HG03457 (cell line): ENCODE data around the gene PTGR3.

Source experiments
- ATAC-seq: cut with Tn5 transposase; IDR thresholded peaks from one replicate; pipeline ENCODE4 v1.9.1; 2021; ENCODE audit warnings: moderate number of reproducible peaks; ENCODE audit not compliant: unreplicated experiment

The PTGR3 gene

GRCh38 chr18:75209129-75209950 lies at the start of gene PTGR3:
TSS of gene PTGR3 (minus strand) at chr18:75209139. CDS start at chr18:75209058, 81 bp downstream.
- peak; percentile 37 for ATAC-seq

DNA sequence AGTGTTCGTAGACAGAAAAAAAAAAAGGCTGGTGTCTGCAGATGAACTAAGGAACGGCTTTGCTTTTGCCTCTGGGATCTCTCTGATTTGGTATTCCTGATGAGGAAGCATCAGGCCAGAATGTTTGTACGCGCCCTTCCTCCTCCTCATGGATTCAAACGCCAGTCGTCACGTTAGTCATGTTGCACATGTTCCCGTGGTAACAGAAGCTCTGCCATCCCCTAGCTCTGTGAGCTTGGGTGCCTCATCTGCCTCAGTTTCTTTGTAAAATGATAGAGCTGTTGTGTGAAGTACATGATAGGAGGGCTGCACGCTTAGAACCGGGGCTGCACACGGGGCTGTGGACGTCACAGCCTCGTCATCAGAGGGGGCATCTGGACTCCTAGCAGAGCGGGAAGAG lies 48.7 kb upstream of the PTGR3 start:
- no peak for ATAC-seq

DNA sequence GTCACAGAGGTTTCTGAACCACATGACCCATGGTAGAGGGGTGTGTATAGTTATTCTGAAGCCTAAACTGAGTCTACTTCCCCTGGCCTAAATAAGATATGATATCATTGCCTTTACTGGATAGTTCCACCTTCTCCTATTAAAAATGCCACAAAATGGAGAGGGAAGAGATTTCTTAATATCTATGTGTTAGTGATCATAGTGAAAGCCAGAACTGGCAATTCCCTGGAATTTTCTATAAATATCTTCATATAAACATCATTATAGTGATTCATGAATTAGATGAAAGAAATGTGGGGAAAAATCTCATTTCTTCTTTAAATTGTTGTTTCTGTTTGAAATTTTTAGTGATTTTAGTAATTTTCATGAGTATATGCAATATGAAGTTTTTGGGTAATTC lies 47.4 kb upstream of the PTGR3 start:
- ATAC-seq = no peak

GRCh38 chr18:75255094-75255493 lies 46.2 kb upstream of the PTGR3 start:
- no peak for ATAC-seq

- ATAC-seq = no peak
Observed at GRCh38 chr18:75253784-75254183, 44.8 kb upstream of the PTGR3 start.

DNA sequence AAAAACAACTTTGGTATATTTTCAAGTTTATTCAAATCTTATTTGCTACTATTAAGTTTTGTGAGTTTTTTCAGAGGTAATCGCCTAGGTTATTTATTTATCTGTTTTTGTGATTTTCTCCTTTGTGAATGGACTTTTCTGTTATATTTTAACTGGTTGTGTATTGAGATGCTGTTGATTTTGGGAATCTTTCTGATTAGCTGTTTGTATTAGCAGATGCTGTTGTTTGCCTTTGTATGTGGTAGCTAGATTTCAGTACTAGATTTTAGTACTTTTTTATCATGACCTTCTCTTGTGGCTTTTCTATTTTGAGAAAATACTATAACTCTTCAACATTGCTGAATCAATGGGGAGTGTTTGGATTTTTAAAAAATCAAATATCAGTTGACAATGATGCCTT lies 44.1 kb upstream of the PTGR3 start:
- ATAC-seq = no peak

DNA sequence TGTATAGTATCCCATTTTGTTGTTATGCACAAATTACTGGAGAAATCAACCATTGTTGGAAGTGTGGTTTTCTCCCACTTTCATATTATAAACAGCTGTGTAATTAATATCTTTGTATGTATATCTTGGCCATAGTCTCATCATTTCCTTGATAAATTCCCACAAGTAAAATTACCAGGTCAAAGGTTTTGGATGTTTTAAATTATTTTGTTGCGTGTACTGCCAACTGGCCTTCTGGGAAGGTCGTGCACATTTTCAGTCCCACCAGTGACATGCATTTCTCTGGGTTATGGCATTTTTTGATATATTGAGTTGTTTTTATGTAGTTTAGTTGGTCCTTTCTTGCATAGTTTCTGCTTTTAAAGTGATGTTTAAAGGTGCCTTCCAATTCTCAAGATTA lies 43.2 kb upstream of the PTGR3 start:
- ATAC-seq = no peak

- no peak for ATAC-seq
Observed at GRCh38 chr18:75251466-75251865, 42.5 kb upstream of the PTGR3 start.

- no peak for ATAC-seq
Observed at GRCh38 chr18:75250471-75250821, 41.5 kb upstream of the PTGR3 start.

DNA sequence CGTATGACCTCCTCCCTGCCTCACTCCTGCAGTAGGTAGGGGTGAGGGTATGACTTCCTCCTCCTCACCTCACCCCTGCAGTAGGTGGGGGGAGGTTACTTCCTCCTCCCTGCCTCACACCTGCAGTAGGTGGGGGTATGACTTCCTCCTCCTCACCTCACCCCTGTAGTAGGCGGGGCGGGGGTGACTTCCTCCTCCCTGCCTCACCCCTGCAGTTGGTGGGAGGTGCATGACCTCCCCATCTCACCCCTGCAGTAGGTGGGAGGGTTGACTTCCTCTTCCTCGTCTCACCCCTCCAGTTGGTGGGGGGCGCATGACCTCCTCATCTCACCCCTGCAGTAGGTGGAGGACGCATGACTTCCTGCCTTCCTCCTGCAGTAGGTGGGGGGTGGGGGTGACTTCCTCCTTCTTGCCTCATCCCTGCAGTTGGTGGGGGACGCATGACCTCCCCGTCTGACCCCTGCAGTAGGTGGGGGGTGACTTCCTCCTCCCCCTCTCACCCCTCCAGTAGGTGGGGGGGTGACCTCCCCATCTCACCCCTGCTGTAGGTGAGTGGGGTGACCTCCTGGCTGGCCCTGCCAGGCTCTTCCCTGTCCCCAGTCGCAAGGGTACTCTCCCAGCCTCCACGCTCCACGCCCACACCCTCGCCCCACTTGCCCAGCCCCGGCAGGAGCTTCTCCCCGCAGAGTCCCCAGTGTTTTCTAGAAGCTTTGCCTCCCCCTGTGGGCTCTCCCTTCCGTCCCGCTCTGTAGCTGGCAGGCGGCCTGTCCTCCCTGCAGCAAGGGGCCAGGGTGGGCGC lies 40.9 kb upstream of the PTGR3 start:
- no peak for ATAC-seq

- no peak for ATAC-seq
Observed at GRCh38 chr18:75249175-75249518, 40.2 kb upstream of the PTGR3 start.

- ATAC-seq = no peak
Observed at GRCh38 chr18:75248426-75249174, 39.7 kb upstream of the PTGR3 start.

DNA sequence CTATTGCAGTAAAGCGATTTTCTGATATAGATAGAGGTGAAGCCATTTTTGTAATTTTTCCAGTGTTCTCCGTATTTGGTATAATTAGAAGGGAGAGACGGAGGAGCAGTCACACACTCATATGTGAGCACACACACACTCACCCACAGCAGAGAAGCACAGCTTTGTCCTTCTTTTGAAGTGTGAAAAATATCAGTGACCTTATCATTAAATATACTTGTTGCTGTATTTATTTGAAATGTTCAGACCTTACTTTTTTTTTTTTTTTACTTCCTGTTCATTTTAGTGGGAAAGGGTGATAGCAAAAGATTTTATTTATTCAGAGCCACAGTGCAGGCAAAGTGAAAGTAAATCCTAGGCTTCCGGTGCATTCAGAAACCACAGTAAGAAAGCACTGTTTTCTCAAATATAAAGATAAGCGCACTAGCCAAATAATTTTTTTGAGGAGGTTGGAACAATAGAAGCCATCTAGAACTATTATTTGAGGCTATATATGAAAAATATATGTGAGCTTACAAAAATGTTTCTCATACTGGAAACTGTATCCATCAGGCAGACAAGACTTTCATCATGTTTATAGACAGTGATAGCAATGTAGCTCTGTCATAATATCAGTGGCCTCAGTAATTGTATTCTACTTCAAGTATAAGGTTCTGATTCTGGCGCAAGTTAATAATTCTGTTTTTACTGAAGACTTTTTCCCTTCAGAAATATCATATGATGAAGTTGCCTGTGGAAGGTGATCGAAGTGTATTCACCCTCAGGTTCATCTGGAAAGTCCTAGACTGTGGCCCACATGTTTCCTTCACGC lies 38.9 kb upstream of the PTGR3 start:
- no peak for ATAC-seq

DNA sequence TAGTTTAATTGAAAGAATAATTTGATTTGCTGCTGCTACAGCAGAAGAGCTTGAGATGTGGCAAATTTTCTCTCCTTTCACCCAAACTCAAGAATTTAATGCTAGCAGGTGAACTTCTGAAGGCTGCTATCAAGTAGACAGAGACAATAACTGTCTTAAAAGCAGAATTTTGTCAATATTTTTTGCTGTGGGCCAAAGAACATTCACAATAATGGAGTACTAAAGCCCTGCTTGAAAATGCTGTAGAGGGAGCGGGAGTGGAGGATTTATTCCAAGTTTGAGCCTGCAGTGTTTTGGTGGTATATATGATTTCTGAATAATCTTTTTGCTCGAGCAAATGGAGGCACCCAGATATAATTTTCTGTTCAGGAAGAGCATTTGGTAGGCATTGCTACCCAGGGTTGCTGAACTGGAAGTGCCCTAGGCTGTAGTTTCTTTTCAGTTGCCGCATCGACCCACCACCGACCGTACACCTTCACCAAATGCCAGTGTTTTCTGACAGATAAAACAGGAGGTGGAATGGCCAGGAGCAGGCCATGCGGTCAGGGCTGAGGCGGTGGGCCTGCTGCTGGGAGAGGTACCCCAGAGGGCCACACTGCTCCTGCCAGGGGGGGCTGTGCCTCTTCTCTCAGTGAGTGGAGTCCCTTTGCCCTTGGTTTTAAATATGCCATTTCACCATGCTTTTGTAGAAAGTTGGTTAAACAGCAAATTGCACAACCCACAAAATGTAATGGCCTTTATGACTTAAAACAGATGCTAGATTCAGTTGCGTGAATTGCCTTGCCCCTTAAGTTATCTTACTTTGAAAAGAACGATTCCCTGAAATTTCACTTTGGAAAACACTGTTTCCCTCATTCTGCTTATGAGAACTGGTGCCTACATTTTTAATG lies 38.0 kb upstream of the PTGR3 start:
- no peak for ATAC-seq

GRCh38 chr18:75244351-75245313 lies 35.7 kb upstream of the PTGR3 start:
- no peak for ATAC-seq

DNA sequence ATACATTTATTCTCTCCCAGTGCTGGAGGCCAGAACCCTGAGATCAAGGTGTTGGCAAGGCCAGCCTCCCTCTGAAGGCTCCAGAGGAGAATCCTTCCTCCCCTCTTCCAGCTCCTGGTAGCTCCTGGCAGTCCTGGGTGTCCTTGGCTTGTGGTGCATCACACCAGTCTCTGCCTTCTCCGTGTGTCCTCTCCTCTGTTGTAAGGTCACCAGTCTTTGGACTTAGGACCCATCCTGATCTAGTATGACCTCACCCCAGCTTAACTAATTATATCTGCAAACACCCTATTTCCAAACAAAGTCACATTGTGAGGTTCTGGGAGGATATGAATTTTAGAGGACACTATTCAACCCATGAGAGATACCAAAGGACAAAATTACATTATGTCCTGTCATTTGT lies 32.8 kb upstream of the PTGR3 start:
- no peak for ATAC-seq

DNA sequence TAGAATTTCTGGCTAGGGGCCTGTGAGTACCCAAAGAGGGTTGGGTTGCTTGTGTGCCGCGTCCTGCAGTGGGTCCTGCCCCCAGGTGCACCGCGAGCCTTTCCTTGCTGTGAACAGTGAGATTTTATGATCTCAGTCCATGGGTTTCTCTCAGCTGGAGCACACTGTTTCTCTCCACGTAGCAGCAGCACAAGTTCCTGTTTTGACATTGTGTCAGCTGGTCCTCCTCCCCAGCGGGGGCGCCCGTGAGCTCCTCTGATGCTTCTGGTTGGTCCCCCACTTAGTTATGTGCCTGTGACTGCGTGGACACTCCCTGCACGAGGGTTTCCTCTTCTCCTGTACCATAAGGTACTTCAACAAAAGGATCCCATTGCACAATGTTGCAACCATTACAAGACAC lies 31.5 kb upstream of the PTGR3 start:
- no peak for ATAC-seq

DNA sequence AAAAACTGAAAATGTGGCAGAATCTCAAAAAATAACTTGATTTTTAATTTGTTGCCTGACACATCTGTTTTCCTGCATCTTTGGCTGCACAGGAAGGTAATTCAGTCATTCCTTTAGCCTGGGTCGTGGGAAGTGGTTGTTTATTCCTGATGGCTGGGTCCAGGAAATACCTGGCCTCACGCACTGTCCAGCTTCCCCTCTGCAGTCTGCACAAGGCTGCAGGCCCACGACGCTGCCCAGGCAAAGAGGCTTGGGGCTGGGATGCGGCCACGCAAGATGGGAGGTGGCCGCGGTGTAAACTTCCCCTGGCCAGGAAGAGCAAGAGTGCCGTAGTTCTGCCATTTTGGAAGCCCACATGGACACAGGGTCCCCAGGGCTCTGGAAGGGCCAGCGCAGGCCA lies 29.8 kb upstream of the PTGR3 start:
- ATAC-seq = no peak

- no peak for ATAC-seq
Observed at GRCh38 chr18:75238100-75238499, 29.2 kb upstream of the PTGR3 start.
